Astrocyte of the hippocampus (primary cell): ENCODE measurements around the gene TMA7.
"Not testable (repeated sequence)": the region's sequence is repeated elsewhere in the genome, so short reads cannot be mapped to it uniquely, and the experiment has no call there.

Experiments used
- DNase-seq: peaks from one replicate; pipeline ENCODE4 v3.0.0; 2011; ENCODE audit warnings: low read depth, low spot score

Gene TMA7

DNA sequence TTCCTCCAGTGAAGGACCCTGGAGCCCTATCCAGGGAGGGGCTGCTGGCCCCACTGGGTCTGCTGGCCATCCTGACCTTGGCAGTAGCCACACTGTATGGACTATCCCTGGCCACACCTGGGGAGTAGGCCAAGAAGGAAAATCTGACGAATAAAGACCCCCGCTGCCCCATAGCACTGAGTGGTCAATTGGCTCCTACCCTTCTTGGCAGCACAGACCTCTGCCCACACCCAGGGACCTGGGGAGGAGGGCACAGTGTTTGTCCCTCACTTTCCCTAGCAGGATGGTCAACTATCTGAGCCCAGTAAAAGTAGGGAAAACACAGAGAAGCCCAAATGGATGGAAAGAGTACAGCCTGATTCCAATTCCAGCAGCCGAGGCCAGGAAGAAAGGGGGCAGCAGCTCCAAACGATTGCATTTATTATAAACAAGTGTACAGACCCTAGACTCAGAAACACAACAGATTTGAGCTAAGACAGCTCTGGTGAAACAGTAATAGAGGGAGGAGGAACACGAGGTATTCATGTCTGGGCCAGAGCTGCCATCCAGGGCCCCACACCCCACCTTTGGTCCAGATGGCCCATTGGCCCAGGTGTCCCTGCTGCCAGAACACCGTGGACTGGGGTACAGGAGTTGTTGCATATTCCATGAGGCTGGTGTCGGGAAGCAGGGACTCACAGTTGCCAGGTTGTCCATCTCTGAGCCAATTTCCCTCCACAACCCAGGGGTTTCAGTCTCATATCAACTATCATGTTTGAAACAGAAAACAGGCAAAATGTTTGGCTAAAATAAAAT lies 27.6 kb downstream of the TMA7 start:
- no peak for DNase-seq

DNA sequence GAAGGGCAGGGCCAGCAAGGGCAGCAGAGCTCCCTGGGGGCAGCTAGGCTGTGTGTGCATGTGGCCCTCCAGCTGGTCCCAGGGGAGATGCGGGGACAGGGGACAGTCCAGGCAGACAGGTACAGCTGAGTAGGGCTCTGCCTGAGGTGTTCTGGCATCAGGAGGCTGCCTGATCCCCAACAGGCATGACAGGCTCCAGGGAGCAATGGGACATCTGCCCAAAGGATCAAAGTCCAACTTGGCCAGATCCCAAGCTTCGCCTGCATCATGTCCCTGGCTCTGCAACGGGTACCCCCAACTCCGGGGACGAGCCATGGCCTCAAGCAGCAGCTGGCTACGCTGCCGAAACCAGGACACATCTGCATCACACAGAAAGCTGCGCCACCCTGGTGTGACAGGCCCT lies 28.3 kb downstream of the TMA7 start:
- no peak for DNase-seq

DNA sequence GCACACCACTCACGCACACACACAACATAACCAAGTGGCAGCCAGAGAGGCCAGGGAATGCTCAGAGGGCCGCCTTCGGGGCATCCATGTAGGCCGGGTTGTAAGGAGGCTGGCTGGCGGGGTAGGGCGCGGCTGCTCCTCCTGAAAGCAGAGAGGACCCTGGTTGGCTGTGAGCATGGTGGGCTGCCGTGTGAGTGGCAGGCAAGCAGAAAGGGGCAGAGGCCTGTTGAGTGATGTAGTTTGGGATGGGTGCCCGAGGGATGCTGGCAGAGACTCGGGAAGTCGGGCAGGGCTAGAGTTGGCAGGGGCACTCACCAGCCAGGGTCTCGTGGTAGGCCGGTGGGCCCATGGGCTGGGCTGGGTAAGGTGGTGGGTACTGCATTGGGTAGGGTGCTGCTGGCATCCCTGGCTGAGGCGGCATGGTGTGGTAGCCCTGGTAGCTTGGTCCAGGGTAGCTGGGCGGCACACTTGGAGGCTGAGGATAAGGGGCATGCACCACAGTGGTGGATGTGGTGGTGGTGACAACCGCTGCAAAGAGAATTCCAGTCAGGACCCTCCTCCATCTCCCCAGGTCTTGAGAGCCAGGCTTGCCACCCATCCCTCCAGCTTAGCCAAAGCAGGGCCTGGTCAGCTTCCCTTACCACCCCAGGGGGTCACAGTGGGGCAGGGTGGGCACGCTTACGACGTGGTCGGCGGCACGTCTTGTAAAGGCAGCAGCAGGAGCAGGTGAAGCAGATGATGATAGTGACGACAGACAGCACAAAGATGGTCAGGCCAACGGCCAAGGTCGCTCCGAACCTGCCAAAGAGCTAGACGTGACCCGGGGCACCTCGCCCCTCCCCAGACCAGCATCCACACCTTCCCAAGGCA lies 29.2 kb downstream of the TMA7 start:
- DNase-seq, result no peak

DNA sequence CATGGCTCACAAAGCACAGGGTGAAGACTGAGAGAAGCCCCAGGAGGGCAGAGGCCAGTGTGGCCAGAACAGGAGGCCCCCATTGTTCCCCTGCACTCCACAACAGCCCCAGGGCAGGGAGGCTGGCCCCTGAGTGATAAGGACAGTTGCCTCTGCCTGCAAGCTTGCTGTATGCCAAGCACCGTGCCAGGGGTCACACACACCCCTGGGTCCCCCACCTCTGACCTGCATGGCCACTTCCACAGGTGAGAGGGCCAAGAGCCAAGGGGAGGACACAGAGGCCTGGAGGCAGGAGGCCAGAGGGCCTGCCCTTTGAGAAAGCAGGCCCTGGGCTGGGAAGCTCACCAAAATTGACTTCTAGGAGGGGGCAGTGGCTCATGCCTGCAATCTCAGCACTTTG lies 30.2 kb downstream of the TMA7 start:
- DNase-seq, result no peak

DNA sequence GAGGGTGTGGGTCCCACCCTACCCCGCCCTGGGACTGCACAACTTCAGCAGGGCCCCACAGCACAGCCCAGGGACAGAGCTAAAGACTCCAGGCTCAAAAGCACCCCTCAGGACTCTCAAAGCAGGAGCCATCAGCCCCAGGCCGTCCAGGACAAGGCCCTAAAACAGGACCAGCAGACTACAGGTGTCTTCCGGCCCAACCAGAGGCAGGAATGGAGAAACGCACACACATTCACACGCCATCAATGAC lies 32.5 kb downstream of the TMA7 start:
- no peak for DNase-seq

DNA sequence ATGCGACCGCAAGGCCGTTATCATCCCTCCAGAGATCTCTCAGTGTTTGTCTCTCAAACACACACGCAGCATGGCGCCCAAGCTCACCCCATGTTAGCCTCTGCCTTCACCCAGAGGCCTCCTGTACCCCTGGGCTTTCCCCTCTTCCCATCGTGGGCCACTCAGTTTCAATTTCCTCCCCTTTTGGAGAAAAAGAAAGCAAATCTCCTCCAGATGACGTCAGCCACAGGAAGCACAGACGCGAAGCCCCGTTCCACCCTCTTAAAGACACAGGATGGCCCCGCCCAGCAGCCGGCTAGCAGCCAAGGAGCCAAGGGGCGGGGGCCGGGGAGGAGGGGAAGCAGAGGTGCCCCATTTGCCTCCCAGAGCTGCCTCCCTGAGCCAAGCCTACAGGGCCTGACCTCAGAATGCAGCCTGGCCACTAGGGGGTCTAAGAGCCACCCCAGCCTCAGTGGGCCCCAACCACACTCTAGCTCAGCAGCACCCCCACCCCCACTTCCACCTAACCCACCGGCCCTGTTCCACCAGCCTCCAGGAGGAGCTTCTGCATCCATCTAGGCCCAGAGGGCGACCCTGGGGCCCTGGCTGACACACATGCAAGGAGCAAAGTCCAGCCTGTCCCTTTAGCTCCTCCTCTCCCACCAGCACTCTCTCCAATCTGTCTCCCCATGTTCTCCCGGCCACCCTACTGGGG lies 33.0 kb downstream of the TMA7 start:
- DNase-seq, result peak; percentile 96

DNA sequence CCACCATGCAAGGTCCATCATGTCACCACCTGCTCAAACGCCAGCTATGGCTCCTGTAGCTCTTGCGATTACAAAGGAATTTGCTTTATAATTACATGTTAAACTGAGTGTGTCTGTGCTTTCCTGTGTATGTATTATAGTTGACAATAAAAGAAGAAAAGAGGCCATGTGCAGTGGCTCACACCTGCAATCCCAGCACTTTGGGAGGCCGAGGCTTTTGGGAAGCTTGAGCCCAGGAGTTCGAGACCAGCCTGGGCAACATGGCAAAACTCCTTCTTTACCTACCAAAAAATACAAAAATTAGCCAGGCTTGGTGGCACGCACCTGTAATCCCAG lies 33.5 kb downstream of the TMA7 start:
- DNase-seq, result no peak

DNA sequence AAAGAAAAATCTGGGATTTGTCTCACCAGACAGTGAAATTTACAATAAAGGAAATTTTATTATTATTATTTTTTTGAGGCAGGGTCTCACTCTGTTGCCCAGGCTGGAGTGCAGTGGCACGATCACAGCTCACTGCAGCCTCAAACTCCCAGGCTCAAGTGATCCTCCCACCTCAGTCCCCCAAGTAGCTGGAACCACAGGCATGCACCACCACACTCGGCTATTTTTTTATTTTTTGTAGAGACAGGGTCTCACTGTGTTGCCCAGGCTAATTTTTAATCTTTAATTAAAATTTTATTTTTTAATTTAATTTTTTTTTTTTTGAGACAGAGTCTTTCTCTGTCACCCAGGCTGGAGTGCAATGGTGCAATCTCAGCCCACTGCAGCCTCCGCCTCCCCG lies 34.0 kb downstream of the TMA7 start:
- DNase-seq, result not testable (repeated sequence)

DNA sequence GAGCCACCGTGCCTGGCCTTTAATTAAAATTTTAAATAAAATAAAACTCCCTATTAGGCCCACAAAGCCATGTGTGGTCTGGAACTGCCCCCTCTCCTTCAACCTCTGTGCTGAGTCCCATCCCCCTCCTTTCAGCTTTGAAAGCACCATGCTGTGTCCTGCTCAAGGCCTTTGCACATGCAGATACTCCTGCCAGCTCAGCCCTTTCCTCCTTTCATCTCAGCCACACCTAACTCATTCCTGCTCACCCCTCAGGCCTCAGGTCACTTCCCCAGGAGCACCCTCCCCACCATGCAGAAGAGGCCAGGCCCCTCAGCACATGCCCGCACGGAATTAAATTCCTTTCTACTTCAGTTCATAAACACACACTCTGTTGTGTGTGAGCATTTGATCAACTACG lies 34.6 kb downstream of the TMA7 start:
- DNase-seq, result no peak

DNA sequence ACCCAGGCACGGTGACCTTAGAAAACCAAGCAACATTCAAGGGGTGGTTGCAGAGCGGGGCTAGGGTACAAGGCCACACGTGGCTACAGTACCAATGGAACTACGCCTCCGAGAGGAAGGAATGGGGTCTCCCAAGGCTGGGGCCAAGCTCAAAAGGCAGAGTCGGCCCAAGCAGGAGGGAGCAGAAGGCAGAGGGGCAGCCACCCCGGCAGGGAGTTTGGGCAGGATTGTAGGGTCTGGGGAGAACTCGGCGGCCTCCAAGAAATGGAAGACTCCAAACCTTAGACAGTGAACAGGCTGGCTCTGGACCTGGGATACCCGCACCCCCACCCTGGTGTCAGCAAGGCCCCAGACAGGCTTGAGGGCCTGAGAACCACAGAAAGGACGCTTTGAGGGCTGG lies 35.1 kb downstream of the TMA7 start:
- no peak for DNase-seq

DNA sequence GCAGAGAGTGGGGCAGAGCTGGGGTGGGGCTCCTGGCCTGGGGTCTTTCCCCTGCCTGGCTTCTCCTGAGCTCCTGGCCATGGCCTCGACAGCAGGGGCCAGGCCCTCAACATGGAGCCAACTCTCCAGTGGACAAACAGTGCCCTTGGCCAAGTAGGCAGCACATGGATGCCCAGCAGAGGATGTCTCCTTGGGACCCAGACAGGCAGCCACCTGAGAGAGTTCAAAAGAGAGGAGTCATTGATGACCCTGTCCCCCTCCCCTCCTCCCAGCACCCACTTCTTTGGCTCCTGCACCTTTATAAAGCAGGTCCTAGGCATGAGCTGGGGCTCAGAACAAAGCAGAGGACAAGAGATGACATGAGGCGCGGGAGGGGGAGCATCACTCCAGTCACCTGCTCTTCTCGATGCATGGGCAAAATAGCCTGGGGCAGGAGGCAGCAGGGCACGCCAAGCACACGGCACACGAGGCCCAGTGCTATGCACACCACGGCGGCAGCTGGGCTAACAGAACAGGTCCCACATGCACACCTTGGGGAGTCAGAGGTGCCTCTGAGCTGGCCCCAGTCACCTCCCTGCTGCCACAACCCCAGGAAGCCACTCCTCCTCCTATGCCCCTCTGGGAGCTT lies 36.5 kb downstream of the TMA7 start:
- no peak for DNase-seq

DNA sequence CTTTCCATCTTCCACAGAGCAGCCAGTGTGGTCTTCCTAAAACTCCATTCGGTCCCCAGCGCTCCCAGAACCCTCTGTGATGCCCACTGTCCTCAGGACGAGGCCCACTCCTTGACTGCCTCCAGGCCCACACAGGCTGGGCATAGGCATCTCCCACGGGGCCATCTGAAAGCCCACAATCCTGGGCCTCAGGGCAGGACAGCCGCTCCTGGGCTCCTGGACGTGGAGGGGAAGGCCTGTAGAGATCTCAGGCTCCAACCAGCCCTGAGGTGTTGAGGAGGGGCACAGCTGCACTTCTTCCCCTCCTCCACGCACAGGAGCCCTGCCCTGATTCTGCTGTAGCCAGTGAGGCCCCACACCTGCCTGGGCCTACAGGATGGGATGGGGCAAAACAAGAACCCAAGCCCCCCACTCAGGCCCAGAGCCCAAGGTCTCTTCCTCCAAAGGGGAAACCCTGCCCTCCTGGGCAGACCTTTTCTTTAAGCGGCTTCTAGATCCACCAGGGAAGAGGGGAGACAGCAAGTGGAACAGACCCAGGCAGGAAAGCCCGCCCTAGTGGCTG lies 38.0 kb downstream of the TMA7 start:
- no peak for DNase-seq

DNA sequence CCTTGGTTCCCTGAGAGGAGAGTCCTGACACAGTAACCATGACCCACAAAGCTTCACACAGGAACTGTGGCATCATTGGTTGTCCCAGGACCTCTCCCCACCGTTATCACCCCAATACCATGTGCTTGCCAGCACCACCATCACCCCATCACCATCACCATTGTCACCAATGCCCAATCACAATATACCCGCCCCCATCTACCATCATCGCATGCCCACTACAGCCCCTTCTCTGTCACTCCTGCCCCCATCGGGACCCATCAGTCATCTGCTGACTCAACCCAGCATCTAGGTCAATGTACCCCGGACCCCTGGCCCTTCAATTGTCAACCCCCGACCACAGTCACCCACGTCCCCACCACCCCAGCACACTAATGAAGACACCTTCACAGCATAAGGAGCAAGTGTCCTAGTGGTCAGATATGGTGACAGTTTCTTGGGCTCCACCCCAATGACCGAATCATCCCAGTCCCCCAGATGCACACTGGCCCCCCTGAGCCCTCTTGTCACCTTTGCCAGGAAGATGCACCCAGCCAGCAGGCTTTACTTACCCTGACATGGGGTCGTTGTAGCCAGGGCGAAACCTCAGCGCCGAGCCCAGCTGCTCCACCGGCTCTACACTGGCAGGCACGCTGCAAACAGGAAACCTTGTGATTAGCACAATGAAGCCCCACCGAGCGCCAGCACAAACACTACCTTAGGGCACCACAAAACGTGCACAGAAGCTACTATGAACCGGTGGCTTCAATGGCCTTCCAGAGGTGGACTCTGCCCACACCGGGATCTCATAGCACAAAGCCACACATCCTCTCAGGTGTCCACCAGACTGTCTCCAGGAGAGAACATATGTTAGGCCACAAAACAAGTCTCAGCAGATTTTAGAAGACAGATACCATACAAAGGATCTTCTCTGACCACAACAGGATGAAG lies 38.8 kb downstream of the TMA7 start:
- DNase-seq, result no peak

DNA sequence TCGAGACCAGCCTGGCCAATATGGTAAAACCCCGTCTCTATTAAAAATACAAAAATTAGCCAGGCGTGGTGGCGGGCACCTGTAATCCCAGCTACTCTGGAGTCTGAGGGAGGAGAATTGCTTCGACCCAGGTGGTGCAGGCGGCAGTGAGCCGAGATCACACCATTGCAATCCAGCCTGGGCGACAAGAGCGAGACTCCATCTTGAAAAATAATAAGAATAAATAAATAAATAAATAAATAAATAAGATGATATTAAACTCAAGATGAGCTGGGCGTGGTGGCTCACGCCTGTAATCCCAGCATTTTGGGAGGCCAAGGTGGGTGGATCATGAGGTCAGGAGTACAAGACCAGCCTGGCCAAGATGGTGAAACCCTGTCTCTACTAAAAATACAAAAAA lies 40.8 kb downstream of the TMA7 start:
- not testable (repeated sequence) for DNase-seq

DNA sequence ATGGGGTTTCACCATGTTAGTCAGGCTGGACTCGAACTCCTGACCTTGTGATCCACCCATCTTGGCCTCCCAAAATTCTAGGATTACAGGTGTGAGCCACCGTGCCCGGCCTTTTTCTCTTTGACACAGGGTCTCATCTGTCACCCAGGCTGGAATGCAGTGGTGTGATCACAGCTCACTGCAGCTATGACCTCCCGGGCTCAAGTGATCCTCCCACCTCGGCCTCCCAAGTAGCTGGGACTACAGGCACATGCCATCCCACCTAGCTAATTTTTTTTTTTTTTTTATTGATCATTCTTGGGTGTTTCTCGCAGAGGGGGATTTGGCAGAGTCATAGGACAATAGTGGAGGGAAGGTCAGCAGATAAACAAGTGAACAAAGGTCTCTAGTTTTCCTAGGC lies 42.8 kb downstream of the TMA7 start:
- DNase-seq, result not testable (repeated sequence)

DNA sequence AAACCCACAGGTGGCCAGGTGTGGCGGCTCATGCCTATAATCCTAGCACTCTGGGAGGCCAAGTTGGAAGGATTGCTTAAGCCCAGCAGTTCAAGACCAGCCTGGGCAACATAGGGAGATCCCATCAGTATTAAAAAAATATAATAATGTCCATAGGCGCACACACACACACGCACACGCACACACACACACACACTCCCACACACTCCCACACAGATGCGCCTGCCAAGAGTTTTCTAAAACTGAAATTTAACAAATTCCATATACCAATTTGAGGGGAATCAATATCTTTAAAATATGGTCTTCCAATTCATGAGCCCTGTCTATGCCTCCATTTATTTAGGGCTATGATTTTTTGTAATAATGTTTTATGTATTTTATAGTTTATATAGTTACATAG lies 46.9 kb downstream of the TMA7 start:
- no peak for DNase-seq

DNA sequence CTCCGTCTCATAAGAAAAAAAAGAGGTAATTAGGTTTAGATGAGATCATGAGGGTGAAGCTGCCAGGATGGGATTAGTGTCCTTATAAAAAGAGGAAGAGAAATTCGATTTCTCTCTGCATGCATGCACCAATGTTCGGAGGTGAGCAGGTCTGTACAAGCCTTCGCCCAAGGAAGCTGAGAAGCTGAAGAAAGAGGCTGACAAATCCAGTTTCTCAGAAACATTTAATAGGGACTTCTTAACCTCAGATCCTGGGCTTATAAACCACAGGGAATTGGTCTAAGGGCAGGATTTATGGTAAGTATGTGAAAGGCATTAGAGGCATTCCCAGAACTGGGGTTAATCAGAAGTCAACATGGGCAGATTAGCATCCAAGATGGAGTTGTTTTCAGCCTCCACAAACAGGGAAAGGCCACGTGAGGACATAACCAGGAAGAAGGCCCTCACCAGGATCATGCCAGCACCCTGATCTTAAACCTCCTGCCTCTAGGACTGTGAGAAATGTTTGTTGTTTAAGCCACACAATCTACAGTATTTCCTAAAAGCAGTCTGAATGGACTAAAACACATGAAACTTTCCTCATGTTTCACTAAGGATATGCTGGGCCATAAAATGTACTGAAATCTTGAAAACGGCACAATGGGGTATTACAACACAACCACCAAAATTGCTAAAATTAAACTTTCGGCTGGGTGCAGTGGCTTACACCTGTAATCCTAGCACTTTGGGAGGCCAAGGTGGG lies 52.6 kb downstream of the TMA7 start:
- DNase-seq, result peak; percentile 70

DNA sequence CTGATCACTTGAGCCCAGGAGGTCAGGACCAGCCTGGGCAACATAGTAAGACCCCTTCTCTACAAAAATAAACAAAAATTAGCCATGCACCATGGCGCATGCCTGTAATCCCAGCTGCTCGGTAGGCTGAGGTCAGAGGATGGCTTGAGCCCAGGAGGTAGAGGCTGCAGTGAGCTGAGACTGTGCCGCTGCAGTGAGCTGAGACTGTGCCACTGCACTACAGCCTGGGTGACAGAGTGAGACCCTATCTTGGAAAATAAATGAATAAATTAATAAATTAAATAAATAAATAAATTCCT lies 53.1 kb downstream of the TMA7 start:
- no peak for DNase-seq
